SK-N-MC (cell line): ENCODE measurements around the gene RNF123.

ENCODE experiments used
- EZH2 ChIP-seq: fragments of 200-600 bp; sonication (generic); IDR thresholded peaks from one replicate; pipeline ENCODE4 v1.6.1; 2017; ENCODE audit warnings: antibody characterized with exemption
- FOXP2 ChIP-seq: optimal IDR thresholded peaks from 2 replicates; pipeline ENCODE3; 2011; ENCODE audit warnings: mild to moderate bottlenecking, moderate library complexity; ENCODE audit not compliant: insufficient read depth; ENCODE audit errors: extremely low read length, control extremely low read depth
- POLR2AphosphoS5 ChIP-seq: IDR thresholded peaks from 2 replicates; pipeline ENCODE4 v1.6.1; 2012; ENCODE audit warnings: mild to moderate bottlenecking, low read depth, low read length, borderline replicate concordance

- TF ChIP-seq POLR2AphosphoS5 (no peak), EZH2 (no peak), FOXP2 (no peak)
Measured at GRCh38 chr3:49738067-49738713, 48.8 kb downstream of the RNF123 start.
